HG03025 (cell line): ENCODE data around the gene CDH13.

ENCODE experiments used
- ATAC-seq: cut with Tn5 transposase; IDR thresholded peaks from one replicate; pipeline ENCODE4 v1.9.1; 2021; ENCODE audit warnings: mild to moderate bottlenecking, moderate library complexity; ENCODE audit not compliant: unreplicated experiment, low FRiP score

Gene CDH13

GRCh38 chr16:83609178-83609577 is 982.4 kb downstream of the CDH13 start:
- no peak for ATAC-seq

DNA sequence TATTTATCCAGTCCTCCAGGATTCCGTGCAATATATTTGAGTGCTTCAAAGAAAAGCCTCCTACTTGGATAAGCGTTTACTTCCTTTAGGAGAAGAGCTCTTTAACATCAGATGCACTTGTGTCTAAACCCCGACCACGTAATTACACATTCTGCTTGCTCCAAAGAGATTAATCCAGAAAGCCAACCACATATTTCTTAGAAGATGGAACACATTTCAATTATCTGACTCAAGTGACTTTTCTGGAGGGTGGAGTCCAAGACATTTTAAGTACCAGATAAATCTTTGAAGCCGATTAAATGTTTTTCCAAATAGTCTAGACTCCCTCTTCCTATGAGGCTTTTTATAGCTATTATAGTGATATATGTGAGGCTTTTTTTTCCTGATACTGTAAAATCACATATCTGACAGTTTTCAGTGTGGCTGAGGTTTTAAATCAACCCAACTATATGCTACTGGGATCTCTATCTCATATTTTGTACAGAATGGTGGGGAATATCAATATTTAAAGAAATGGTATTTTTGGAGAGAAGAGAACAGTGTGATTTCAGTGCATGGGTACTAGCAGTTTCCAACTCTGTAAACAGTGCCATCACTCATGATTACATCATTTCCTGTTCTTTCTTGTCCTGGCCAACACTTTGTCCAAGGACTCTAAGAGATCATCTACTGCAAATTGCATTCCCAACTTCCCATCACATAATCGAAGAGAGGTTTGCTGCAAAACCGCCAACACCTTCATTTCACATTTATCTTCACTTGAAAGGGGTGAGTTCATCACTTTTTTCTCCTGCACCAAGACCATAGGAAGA is 988.6 kb downstream of the CDH13 start:
- ATAC-seq, result no peak

- no peak for ATAC-seq
These were observed 989.2 kb downstream of the CDH13 start for GRCh38 chr16:83615953-83616350.

DNA sequence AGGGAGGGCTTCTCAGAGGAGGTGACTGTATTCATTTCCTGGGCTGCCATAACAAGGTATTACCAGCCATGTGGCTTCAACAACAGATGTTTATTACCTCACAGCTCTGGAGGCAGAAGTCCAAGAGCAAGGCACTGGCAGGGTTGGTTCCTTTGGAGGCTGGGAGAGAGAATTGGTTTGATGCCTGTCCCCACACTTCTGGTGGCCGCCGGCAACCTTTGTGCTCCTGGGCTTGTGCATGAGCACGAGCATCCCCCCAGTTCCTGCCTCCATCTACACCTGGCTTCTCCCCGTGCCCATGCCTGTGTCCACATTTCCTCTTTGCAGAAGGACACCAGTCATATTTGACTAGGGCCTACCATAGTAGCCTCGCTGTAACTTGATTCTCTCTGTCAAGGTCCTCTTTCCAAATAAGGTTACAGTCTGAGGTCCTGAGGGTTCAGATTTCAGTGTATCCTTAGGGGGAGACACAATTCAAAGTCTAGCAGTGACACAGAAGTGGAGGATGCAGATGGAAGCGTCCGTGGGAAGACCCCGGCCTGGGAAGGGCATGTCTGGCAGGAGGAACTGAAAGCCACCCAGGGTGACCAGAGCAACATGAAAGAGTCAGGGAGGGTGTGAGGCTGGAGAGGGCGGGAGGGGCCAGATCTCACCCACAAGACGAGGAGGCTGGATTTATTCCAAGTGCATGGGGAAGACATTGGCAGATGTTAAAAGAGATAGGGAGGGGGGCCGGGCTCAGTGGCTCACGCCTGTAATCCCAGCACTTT is 992.8 kb downstream of the CDH13 start:
- ATAC-seq, result no peak

DNA sequence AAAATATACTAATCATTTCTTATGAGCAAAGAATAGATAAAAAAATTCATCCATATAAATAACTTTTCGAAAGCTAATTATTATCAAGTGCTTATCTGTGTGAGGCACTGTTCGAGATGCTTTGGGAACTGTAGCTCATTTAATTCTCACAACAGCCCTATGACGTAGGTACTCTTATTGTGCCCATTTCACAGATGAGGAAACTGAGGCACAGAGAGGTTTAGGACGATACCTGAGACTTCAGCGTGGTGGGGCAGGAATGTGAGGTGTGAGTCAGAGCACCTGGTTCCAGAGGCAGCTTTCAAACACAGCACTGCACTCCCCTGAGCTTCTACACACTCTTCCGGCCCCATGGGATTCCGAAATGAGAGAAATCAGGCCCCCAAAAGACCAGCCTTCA is 995.2 kb downstream of the CDH13 start:
- ATAC-seq, result no peak

DNA sequence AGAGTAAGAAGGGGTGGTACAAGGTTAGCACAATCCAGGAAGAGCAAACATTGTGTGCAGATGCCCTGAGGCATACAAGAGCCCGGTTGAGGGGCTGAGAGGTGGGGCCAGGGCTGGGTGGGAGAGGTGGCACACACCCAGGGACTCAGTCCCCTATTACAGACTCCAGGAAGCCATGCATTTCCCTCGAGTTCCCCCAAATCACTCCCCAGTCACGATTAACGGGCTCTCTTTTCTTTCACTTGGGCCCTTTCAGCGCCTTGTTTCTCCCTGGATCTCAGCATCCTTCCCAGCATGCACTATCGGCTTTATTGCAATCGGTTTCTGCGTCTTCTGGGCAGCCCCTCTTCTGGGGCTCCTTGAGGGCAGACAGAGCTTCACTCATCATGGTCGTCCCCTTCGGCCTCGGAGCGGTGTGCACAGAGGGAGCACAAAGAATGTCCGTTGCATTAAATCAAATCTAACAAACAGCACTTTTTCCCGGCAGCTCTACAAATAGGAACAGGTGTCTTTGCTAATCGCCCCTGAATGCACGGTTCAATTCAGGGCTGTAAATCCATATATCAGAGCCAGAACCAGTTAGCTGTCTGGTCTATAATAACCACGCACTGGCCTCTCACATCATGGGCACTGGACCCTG is 996.4 kb downstream of the CDH13 start:
- ATAC-seq, result no peak

DNA sequence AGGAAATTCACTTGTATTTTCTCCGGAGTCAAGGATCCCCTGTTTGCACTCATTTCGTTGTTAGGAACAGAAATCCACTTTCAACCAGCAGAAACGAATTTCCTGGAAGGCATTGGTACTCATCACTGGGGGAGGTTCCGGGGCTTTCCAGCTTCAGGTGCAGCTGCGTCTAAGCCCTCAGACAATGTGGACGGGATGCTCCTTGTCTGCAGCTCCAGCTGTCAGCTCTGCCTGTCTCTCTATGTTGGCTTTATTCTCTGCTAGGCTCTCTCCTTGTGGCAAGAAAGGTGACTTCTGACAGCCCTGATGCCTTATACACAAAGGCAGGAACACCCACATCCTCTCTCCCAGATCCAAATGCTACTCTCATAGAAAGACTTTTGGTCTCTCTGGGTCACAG is 997.1 kb downstream of the CDH13 start:
- no peak for ATAC-seq

DNA sequence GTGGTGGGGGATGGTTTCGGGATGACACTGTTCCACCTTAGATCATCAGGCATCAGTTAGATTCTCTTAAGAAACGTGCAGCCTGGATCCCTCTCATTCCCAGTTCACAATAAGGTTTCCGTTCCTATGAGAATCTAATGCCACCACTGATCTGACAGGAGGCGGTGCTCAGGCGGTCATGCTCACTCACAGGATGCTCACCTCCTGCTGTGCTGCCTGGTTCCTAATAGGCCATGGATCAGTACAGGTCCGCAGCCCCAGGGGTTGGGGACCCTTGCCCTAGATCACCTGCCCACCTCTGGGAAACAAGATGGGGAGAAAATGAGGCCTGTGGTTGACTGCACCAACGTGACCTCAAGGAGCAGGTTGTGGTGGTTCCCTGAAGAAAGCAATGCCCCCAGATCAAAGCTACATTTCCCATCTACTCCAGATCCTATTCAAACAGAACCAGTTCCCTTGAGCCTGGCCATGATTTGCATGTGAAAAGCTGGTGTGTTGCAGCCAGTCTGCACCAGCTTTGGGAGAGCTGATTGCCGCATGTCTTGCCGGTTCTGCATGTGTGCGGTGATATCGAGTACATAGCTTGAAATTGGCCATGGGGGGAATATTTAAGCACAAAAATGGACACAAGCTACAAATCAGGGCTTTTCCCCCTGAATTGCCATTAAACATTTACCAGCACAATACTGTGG is 997.8 kb downstream of the CDH13 start:
- no peak for ATAC-seq

GRCh38 chr16:83626204-83626603 is 999.4 kb downstream of the CDH13 start:
- no peak for ATAC-seq

GRCh38 chr16:83626676-83627075 is 999.9 kb downstream of the CDH13 start:
- ATAC-seq, result no peak

- no peak for ATAC-seq
These were observed 1001.2 kb downstream of the CDH13 start for GRCh38 chr16:83627996-83628395.

DNA sequence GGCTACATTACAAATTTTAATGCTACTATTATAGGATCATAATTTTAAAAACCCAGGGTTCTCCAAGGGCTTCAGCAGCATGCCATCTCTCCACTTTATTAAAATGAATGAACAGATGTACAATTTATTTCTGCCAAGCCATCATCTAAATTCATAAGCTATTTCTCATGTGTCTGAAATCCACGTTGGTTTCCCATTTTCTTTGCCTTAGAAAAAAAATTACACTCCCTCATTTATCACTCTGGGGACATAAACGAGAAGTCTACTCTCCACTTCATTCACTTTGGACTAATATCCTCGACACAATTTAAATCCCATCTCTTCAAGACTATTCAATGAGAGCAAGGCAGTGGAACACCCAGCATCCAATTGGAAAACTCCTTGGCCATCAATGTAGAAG is 1002.7 kb downstream of the CDH13 start:
- ATAC-seq, result no peak

DNA sequence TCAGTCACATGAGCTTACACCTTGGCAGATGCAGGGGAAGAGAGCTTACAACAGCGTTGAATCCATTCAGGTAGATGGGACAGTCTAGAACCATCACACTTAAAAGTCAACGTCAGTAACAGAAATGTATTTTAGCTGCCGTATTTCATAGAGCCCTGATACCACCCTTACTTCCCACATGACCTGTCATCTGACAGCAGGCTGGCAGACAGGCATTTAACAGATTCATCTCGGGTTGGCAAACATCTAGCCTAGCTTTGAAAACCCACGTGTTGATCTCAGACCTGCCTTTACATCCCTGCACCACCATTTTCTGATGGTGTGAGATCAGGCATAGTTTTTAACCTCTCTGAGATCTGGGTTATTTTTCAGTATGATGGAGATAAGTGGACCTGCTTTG is 1003.1 kb downstream of the CDH13 start:
- no peak for ATAC-seq

DNA sequence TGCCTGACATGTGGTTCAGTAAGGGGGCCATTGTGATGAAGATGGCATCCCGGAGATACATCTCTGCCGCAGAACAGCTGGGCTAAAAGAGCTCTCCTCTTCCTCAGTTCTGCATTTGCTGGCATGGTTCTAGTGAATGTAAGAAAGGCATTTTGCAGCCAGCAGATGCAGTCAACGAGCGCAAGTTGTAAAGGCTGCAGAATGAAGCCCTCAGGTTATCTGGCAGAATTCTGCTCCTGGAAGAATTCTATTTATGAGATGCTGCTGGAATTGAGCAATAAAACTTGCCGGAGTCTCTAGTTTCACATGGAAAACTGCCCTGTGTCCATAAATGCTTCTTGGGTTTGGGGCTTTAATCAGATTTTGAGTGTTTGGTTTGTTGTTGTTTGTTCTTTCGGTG is 1004.2 kb downstream of the CDH13 start:
- ATAC-seq, result no peak

DNA sequence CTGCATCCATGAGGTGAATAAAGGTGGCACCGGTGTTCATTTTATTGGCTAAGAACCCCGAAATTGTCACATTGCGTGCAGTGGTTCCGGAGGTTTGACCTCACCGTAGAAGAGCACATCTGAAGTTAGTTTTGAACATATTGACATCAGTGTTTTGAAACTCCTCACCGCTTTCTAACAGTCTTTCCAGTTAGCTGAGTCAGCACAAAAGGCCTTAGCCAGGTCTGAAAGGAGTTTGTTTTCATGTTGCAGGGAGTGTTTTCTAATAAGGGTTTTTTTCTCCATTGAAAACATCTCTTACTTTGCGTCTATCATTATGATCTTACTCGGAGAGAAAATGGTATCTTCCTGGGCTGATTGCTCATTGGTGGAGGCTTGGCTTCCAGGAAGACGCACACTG is 1006.5 kb downstream of the CDH13 start:
- no peak for ATAC-seq

DNA sequence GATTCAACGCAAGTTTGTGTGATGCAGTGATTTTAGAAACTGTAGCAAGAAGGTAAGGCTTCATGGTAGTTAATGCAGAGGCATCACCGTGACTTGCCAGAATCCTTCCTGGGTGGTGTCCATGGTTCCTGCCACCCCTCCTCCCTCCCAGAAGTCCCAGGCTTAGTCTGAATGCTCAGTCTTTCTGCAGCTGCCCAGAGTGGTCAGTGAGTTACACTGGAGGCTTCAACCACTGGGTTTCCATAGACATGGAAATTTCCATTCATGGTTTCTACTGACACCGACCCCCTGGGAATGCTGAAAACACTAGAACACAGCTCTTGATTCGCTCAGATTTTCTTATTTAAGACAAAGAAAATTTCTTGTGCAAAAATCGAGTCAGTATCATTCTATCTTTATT is 1021.6 kb downstream of the CDH13 start:
- ATAC-seq, result no peak

GRCh38 chr16:83651871-83652270 is 1025.1 kb downstream of the CDH13 start:
- no peak for ATAC-seq

DNA sequence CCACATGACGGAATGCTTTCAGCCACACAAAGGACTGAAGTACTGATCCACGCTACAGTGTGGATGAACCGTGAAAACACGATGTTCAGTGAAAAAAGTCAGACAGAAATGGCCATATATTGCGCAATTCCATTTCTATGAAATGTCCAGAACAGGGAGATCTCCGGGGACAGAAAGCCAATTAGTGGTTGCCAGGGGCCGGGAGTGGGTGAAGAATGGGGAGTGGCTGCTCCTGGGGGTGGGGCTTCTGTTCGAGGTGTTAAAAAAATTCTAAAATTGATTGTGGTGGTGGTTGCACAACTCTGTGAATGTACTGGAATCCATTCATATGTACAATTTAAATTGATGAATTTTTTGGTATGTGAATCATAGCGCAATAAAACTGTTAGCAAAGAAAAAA is 1026.2 kb downstream of the CDH13 start:
- no peak for ATAC-seq

DNA sequence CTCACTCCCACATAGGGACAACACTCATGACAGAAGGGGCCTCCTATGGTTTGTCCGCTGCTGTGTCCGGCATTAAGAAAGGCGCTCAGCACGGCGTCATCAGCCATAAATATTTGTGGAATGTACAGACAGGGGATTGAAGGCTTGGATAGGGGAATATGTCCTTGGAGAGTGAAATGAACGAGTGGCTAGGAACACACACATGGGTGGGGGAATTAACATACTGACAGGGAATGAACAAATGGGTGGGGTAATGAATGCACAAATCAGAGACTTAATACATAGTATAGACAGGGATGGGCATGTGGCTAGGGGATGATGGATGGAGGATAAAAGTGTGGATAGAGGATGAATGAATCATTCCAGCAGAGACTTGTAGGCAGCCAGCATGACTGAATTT is 1027.0 kb downstream of the CDH13 start:
- no peak for ATAC-seq

DNA sequence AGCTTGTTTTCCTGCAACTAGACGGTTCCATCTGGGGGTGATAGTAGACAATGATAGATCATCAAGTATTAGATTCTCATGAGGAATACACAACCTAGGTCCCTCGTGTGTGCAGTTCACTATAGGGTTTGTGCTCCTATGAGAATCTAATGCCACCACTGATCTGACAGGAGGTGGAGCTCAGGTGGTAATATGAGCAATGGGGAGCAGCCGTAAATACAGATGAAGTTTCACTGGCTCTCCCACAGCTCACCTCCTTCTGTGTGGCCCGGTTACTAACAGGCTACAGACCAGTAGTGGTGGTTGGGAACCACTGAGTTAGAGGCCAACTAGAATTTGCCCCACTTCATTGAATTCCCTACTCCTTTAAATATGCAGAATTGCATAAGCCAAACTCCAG is 1033.5 kb downstream of the CDH13 start:
- no peak for ATAC-seq

GRCh38 chr16:83661656-83662055 is 1034.9 kb downstream of the CDH13 start:
- ATAC-seq, result no peak
